Breast epithelium (tissue), 4 donors: ENCODE data around the gene RUNDC3A. TPM values are rescaled to one million over a fixed set of nuclear protein-coding genes. Genes with fewer than 3 reads are reported as not detected.

ENCODE experiments used
- DNase-seq, 2 donors: peaks; one replicate each; pipeline ENCODE4 v3.0.0-alpha.2; 2019; ENCODE audit warnings: low spot score in 2 of 2
- H3K27ac ChIP-seq, 2 donors: fragments of 200-600 bp; sonication (generic) in 1 of 2; one replicate each; pipeline ENCODE4 v1.5.1; 2016 to 2019; ENCODE audit warnings: mild to moderate bottlenecking in 1 of 2
- H3K27me3 ChIP-seq, 2 donors: fragments of 200-600 bp; sonication (generic) in 1 of 2; one replicate each; pipeline versions ENCODE4 v1.5.1 to v1.6.0; 2017 to 2019; ENCODE audit warnings: control low read depth in 1 of 2, mild to moderate bottlenecking in 1 of 2
- H3K36me3 ChIP-seq: fragments of 200-600 bp; one replicate; pipeline ENCODE4 v1.5.1; 2019
- H3K4me1 ChIP-seq, 2 donors: fragments of 200-600 bp; sonication (generic); one replicate each; pipeline ENCODE4 v1.5.1; 2016 to 2019; ENCODE audit warnings: control low read depth in 1 of 2
- H3K4me3 ChIP-seq, 3 donors: fragments of 200-600 bp; sonication (generic); 1 replicate in 2 of 3; 2 replicates in 1 of 3; pipeline ENCODE4 v1.5.1; 2016 to 2019; ENCODE audit warnings: mild to moderate bottlenecking in 3 of 3, moderate library complexity in 2 of 3
- H3K9me3 ChIP-seq, 2 donors: fragments of 200-600 bp; sonication (generic) in 1 of 2; one replicate each; pipeline ENCODE4 v1.5.1; 2016 to 2019; ENCODE audit warnings: control low read depth in 1 of 2
- CTCF ChIP-seq, 3 donors: fragments of 450-650 bp; IDR thresholded peaks; one replicate each; pipeline ENCODE4 v1.5.1; 2016 to 2017; ENCODE audit warnings: antibody characterized with exemption in 3 of 3, mild to moderate bottlenecking in 3 of 3, moderate library complexity in 3 of 3
- POLR2A ChIP-seq: fragments of 450-650 bp; IDR thresholded peaks from one replicate; pipeline ENCODE4 v1.6.1; 2016; ENCODE audit warnings: antibody characterized with exemption, mild to moderate bottlenecking, moderate library complexity
- POLR2AphosphoS5 ChIP-seq, 3 donors: sonication (generic); formaldehyde crosslinking; IDR thresholded peaks; one replicate each; pipeline ENCODE4 v1.6.1; 2017; ENCODE audit warnings: antibody characterized with exemption in 3 of 3
- intact Hi-C: fragments of 100-400 bp; cut with DNase I; formaldehyde crosslinking; loops from one replicate; pipeline ENCODE4 v1.15.1; 2023; ENCODE audit warnings: low total_unique reads
- total RNA-seq, 3 donors: library from RNA; depleted of rRNA; stranded (reverse); fragments of >200 nt; gene quantifications; one replicate each; pipeline ENCODE4 v1.1.0, GENCODE V29; 2016

Gene RUNDC3A
- total RNA-seq: 1 to 10 TPM in 1 of 3 donors, under 1 TPM in 1, not detected in 1; 0.48 to 1.6 TPM

GRCh38 chr17:44308320-44308818 lies at the start of gene RUNDC3A:
TSS of gene RUNDC3A (plus strand) at chr17:44308601. CDS start at chr17:44308833, 232 bp downstream.
- H3K27me3 ChIP-seq: peaks cover 0 to 3% of the 10 kb centered on the region in 2 donors
- intact Hi-C loops: no loop called here
- peaks cover 0 to 6% of the 10 kb centered on the region in 2 donors for H3K4me1 ChIP-seq
- H3K36me3 ChIP-seq: no peaks in the 10 kb centered on the region
- H3K4me3 ChIP-seq: peak within 1 kb of the TSS; percentile 35 to 70 (median 50)
- DNase-seq: peak; percentile 79 to 87
- H3K9me3 ChIP-seq: no peaks in the 10 kb centered on the region
- peak within 1 kb of the TSS in 1 of 2 donors; percentile 1 for H3K27ac ChIP-seq
- no peak for TF ChIP-seq POLR2AphosphoS5 (IDR thresholded peaks at IDR 0.05)
- no peak for TF ChIP-seq CTCF (IDR thresholded peaks at IDR 0.05)
- no peak for TF ChIP-seq POLR2A

- Histone ChIP-seq H3K36me3 (no peaks in the 10 kb centered on the region), H3K27ac (no peak overlapping the region), H3K4me3 (no peak overlapping the region), H3K9me3 (no peaks in the 10 kb centered on the region), H3K27me3 (no peaks in the 10 kb centered on the region), H3K4me1 (no peaks in the 10 kb centered on the region)
- TF ChIP-seq POLR2AphosphoS5 (IDR thresholded peaks at IDR 0.05) (no peak), POLR2A (no peak), CTCF (IDR thresholded peaks at IDR 0.05) (no peak)
- no peak for DNase-seq
- intact Hi-C loops: no loop called here
Measured at GRCh38 chr17:44258811-44259351, 49.5 kb upstream of the RUNDC3A start.

GRCh38 chr17:44260296-44260695 lies 48.1 kb upstream of the RUNDC3A start:
- Histone ChIP-seq H3K4me1 (no peaks in the 10 kb centered on the region), H3K27me3 (no peaks in the 10 kb centered on the region), H3K9me3 (no peaks in the 10 kb centered on the region), H3K4me3 (no peak overlapping the region), H3K27ac (no peak overlapping the region), H3K36me3 (no peaks in the 10 kb centered on the region)
- no peak for DNase-seq
- intact Hi-C loops: no loop called here
- TF ChIP-seq POLR2A: no peak
- TF ChIP-seq CTCF (IDR thresholded peaks at IDR 0.05): no peak
- TF ChIP-seq POLR2AphosphoS5 (IDR thresholded peaks at IDR 0.05): no peak

- Histone ChIP-seq H3K36me3 (no peaks in the 10 kb centered on the region), H3K4me3 (no peak overlapping the region), H3K4me1 (no peaks in the 10 kb centered on the region), H3K27ac (no peak overlapping the region), H3K27me3 (no peaks in the 10 kb centered on the region), H3K9me3 (no peaks in the 10 kb centered on the region)
- DNase-seq: no peak
- intact Hi-C loops: no loop called here
- TF ChIP-seq POLR2AphosphoS5 (IDR thresholded peaks at IDR 0.05): no peak
- TF ChIP-seq POLR2A: no peak
- TF ChIP-seq CTCF (IDR thresholded peaks at IDR 0.05): no peak
Measured at GRCh38 chr17:44262654-44263225, 45.7 kb upstream of the RUNDC3A start.

DNA sequence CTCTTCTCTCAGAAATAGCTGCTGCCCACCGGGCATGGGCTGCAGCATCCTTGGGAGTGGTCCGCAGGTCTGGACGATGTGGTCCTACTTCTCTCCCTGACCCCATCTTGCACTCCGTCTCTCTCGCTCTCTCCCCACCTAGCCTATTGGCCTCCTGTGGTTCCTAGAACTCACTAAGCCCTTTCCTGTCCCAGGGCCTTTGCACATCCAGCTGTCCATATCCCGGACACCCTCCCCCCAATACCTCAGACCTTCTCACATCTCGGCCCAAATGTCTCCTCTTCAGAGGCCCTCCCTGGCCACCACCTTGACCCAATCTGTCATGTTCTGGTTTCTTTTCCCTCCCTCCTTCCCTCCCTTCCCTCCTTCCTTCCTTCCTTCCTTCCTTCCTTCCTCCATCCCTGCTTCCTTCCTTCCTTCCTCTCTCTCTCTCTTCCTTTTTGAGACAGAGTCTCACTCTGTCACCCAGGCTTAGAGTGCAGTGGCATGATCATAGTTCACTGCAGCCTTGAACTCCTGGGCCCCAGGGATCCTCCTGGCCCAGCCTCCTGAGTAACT lies 45.0 kb upstream of the RUNDC3A start:
- H3K9me3 ChIP-seq: no peaks in the 10 kb centered on the region
- no peaks in the 10 kb centered on the region for H3K4me1 ChIP-seq
- no peak overlapping the region for H3K4me3 ChIP-seq
- TF ChIP-seq POLR2A: no peak
- TF ChIP-seq CTCF (IDR thresholded peaks at IDR 0.05): no peak
- no peak for TF ChIP-seq POLR2AphosphoS5 (IDR thresholded peaks at IDR 0.05)
- H3K27me3 ChIP-seq: no peaks in the 10 kb centered on the region
- no peak overlapping the region for H3K27ac ChIP-seq
- H3K36me3 ChIP-seq: no peaks in the 10 kb centered on the region
- DNase-seq: no peak
- intact Hi-C loops: no loop called here
